HG03520 (cell line): Measurements from ENCODE around the gene DNAJB2.
"Not testable (repeated sequence)": the region's sequence is repeated elsewhere in the genome, so short reads cannot be mapped to it uniquely, and the experiment has no call there.

ENCODE experiments used
- ATAC-seq: cut with Tn5 transposase; IDR thresholded peaks from one replicate; pipeline ENCODE4 v1.9.1; 2021; ENCODE audit warnings: mild to moderate bottlenecking, moderate library complexity; ENCODE audit not compliant: unreplicated experiment

The DNAJB2 gene

DNA sequence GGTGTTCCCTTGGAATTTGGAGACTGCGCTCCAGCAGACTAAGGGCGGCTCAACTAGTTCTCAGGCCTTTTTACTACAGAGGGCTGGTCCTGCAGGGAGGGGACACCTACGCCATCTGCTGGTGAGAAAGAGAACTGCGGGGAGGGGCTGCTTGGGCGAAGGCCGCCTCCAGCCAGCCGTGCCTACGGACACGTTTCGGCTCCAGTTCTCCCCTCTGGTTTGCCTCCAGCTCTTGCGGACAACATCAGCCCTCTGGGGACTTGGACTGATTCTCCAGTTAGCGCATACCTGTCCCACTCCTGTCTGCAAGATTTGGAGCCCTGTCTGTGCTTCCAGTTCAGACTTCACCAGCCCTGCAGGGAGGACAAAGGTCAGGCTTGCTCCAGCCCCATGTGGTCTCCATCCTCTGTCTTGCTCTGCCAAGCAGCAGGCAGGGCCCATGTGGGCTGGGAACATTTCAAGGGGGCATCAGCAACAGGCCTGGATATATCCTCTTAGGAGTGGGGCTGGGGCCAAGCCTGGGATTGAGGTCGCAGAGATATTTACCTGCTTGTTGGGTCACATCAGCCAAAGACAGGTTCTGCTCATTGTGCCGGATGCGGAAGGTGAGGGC, 19.7 kb downstream of the DNAJB2 start:
- ATAC-seq, result peak; percentile 43

- ATAC-seq, result no peak
Measured at GRCh38 chr2:219299372-219299760, 20.2 kb downstream of the DNAJB2 start.

DNA sequence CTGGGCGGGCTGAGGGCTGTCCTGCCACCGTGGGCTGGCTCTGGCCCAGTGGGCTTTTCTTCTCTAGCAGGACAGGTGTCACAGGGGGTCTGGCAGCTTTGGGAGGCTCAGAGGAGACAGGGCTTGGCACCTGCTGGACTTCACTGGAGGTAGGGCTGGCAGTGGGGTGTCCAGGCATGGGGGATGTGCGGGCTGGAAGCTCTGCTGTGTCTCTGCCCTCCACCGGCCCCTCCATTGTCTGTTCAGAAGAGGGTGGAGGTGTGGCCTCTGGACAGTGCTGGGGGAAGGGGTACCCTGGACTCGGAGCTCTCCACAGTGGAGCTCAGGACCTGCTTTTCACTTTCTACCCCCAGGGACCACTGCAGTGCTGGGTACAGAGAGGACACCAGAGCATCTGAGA, 20.9 kb downstream of the DNAJB2 start:
- no peak for ATAC-seq

GRCh38 chr2:219302412-219302968, 23.3 kb downstream of the DNAJB2 start:
- no peak for ATAC-seq

GRCh38 chr2:219304223-219304622, 25.1 kb downstream of the DNAJB2 start:
- ATAC-seq, result no peak

DNA sequence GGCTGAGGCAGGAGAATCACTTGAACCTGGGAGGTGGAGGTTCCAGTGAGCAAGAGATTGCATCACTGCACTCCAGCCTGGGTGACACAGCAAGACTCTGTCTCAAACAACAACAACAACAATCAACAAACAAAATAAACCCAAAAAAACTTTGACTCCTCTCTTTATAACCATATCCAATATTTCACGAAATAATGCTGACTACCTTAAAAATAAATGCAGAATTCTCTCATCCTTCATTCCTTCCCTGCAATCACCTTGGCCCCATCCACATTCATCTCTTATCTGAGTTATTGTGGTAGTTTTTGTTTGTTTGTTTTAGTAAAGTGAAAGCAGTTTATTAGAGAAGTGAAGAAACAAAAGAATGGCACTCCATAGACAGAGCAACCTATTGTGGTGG, 26.9 kb downstream of the DNAJB2 start:
- ATAC-seq, result no peak

DNA sequence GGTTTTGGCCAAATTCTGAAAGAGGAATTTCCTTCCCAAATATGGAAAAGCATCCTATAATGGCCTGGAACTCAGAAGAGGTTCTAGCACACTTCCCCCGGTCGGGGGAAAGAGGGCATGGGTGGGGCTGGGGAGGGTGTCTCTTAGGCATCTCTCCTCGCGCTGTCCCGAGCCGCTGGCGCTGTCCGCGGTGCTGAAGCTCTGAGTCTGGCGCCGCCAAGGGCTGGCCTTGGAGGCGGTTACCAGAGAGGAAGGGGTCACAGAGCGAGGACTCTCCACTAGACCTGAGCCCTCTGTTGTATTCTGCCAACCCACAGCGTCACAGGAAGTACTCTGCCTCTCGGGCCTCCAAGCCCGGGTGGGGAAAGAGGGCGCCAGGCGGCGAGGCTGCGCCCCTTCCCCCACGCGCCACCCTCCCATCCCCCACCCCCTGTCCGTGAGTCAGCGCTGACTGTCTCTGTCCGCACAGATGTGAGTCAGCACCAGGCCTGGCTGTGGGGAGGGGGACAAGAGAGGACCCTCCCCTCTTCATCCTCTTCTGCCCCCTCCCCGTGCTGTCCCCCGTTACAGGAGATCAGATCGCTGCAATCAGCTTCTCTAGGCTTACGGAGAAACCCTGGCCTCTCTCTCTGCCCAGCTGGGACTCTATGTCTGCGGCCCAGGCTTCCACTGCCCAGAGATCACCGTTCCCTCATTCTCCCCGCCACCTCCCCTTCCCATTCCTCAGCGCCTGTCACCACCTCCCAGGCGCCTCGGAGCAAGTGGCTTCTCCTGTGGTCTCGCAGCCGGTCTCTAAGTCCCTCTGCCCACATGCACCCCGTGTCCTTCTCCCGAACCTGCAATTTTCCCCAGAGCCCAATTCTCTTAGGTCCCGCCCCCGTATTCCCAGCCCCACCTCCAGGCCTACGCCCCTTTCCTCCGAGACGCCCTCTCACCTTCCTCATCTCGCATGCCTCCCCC, 29.3 kb downstream of the DNAJB2 start:
- ATAC-seq, result no peak

GRCh38 chr2:219309278-219309677, 30.1 kb downstream of the DNAJB2 start, which contains the start of gene PTPRN:
Gene PTPRN, minus strand, starts transcription at chr2:219309401. Its CDS starts 69 bp downstream, at chr2:219309332.
- ATAC-seq, result no peak

- not testable (repeated sequence) for ATAC-seq
Measured at GRCh38 chr2:219312683-219313263, 33.6 kb downstream of the DNAJB2 start.

- ATAC-seq, result no peak
Measured at GRCh38 chr2:219314804-219315468, 35.8 kb downstream of the DNAJB2 start.

DNA sequence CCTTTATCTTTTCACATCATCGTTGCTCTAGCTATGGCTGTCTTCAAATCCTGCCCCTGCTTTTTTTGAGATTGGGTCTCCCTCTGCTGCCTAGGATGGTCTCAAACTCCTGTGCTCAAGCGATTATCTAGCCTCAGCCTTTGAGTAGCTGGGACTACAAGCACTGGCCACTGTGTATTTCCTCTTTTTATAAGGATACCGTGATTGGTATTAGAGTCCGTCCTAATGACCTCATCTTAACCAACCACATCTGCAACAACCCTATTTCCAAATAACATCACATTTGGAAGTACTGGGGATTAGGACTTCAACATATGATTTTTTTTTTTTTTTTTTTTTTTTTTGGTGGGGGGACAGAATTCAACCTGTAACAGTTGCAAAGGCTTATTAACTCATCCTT, 44.3 kb downstream of the DNAJB2 start:
- ATAC-seq, result no peak

DNA sequence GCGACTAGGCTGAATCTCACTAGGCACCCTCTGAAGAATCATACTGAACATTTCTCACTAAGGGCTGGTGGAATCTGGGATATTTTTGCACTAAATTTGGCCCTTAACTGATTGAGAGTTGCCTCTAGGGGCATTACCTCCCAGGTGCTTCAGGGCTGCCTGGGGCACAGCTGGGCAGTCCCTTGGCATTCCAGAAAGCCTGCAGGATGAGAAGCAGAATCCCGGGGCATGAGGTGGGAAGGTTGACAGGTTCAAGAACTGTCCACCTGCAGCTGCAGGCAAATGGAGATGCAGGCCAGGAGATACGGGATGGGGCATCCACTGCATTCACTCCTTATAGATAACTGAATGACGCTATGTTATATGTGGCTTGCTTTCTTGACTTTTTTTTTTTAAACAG, 46.0 kb downstream of the DNAJB2 start:
- no peak for ATAC-seq

DNA sequence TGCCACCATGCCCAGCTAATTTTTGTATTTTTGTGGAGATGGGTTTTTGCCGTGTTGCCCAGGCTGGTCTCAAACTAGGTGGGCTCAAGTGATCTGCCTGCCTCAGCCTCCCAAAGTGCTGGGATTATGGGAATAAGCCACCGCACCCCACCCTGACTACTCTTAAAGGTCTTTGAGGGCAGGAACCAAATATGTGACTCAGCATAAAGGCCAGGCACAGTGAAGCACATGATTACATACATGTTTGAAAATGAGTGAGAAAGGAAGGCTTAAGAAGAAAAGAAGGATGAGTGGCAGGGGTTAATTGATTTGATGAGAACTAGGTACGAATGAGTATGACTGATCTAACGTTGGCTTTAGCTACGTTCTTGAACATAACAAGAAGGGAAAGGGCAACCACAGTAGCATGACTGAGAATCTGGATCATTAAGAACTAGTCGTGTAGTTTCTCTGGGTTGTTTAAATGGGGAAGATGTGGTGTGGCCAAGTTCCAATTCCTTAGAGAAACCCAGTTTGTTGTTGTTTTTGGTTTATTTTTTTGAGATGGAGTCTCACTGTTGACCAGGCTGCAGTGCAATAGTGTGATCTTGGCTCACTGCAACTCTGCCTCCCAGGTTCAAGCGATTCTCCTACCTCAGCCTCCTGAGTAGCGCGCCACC, 46.6 kb downstream of the DNAJB2 start:
- no peak for ATAC-seq

GRCh38 chr2:219327719-219328118, 48.6 kb downstream of the DNAJB2 start:
- no peak for ATAC-seq

GRCh38 chr2:219331560-219332213, 52.5 kb downstream of the DNAJB2 start:
- no peak for ATAC-seq

GRCh38 chr2:219332542-219332941, 53.4 kb downstream of the DNAJB2 start, which contains the start of gene RESP18:
Gene RESP18, minus strand, starts transcription at chr2:219332744.
- no peak for ATAC-seq

GRCh38 chr2:219334076-219334475, 54.9 kb downstream of the DNAJB2 start:
- no peak for ATAC-seq

- no peak for ATAC-seq
Measured at GRCh38 chr2:219335373-219335786, 56.2 kb downstream of the DNAJB2 start.
